Activated T-helper 1 cell treated with Interleukin-2 at 50 U/mL for 16 hours (primary cell): ENCODE results near the gene NOTCH4.
A peak's percentile ranks its signal among the peaks of the same experiment; 100 is the strongest.
"Not testable (repeated sequence)": the region's sequence is repeated elsewhere in the genome, so short reads cannot be mapped to it uniquely, and the experiment has no call there.

ENCODE experiments used
- DNase-seq: peaks from one replicate; pipeline ENCODE4 v3.0.0-alpha.2; 2020; ENCODE audit warnings: low read depth

The NOTCH4 gene

GRCh38 chr6:32223258-32224235 is at the start of gene NOTCH4:
Gene NOTCH4, minus strand, starts transcription at chr6:32224067. Its CDS starts 139 bp downstream, at chr6:32223928.
- DNase-seq, result no peak

- DNase-seq, result no peak
Measured at GRCh38 chr6:32271429-32271828, 47.6 kb upstream of the NOTCH4 start.

- not testable (repeated sequence) for DNase-seq
Measured at GRCh38 chr6:32268459-32268858, 44.6 kb upstream of the NOTCH4 start.

GRCh38 chr6:32267035-32267434 is 43.2 kb upstream of the NOTCH4 start:
- DNase-seq, result no peak

GRCh38 chr6:32257262-32257661 is 33.4 kb upstream of the NOTCH4 start:
- not testable (repeated sequence) for DNase-seq

- DNase-seq, result peak; percentile 27
Measured at GRCh38 chr6:32255199-32256153, 31.6 kb upstream of the NOTCH4 start.

- DNase-seq, result no peak
Measured at GRCh38 chr6:32254761-32255198, 30.9 kb upstream of the NOTCH4 start.

- no peak for DNase-seq
Measured at GRCh38 chr6:32252331-32253009, 28.6 kb upstream of the NOTCH4 start.

GRCh38 chr6:32249262-32249661 is 25.4 kb upstream of the NOTCH4 start:
- DNase-seq, result no peak

- no peak for DNase-seq
Measured at GRCh38 chr6:32247401-32247800, 23.5 kb upstream of the NOTCH4 start.

GRCh38 chr6:32244946-32245398 is 21.1 kb upstream of the NOTCH4 start:
- peak; percentile 47 for DNase-seq

- DNase-seq, result no peak
Measured at GRCh38 chr6:32244270-32244669, 20.4 kb upstream of the NOTCH4 start.

- not testable (repeated sequence) for DNase-seq
Measured at GRCh38 chr6:32242318-32242813, 18.5 kb upstream of the NOTCH4 start.

- DNase-seq, result no peak
Measured at GRCh38 chr6:32240686-32241085, 16.8 kb upstream of the NOTCH4 start.

- no peak for DNase-seq
Measured at GRCh38 chr6:32239462-32239861, 15.6 kb upstream of the NOTCH4 start.

GRCh38 chr6:32234934-32235333 is 11.1 kb upstream of the NOTCH4 start:
- no peak for DNase-seq

GRCh38 chr6:32226434-32226833 is 2.6 kb upstream of the NOTCH4 start:
- DNase-seq, result no peak

GRCh38 chr6:32224696-32225095 is 829 bp upstream of the NOTCH4 start:
- no peak for DNase-seq

- DNase-seq, result no peak
Measured at GRCh38 chr6:32222333-32223230, 1.3 kb downstream of the NOTCH4 start.

- DNase-seq, result no peak
Measured at GRCh38 chr6:32220021-32220420, 3.8 kb downstream of the NOTCH4 start.
